H9 (cell line): ENCODE measurements around the gene MLLT3. TPM values are rescaled to one million over a fixed set of nuclear protein-coding genes. Genes with fewer than 3 reads are reported as not detected.

ENCODE experiments used
- DNase-seq: peaks from one replicate; pipeline ENCODE4 v3.0.0-alpha.2; 2017
- H2AFZ ChIP-seq: one replicate; pipeline ENCODE4 v1.6.1; 2013; ENCODE audit warnings: mild to moderate bottlenecking, low read length, control low read depth, moderate library complexity
- H2AK5ac ChIP-seq: 2 replicates; pipeline ENCODE4 v1.6.1; 2013; ENCODE audit warnings: low read length, control low read depth, mixed read lengths; ENCODE audit not compliant: insufficient read length
- H2BK120ac ChIP-seq: one replicate; pipeline ENCODE4 v1.6.1; 2013; ENCODE audit warnings: low read depth, mild to moderate bottlenecking, low read length, control low read depth, inconsistent platforms; ENCODE audit not compliant: poor library complexity, severe bottlenecking
- H2BK12ac ChIP-seq: 2 replicates; pipeline ENCODE4 v1.6.1; 2013; ENCODE audit warnings: low read length, control low read depth, mixed read lengths, low read depth; ENCODE audit not compliant: insufficient read length
- H2BK15ac ChIP-seq: 2 replicates; pipeline ENCODE4 v1.6.1; 2013; ENCODE audit warnings: low read depth, low read length, control low read depth
- H2BK20ac ChIP-seq: one replicate; pipeline ENCODE4 v1.6.1; 2013; ENCODE audit warnings: low read depth, mild to moderate bottlenecking, low read length, control low read depth, inconsistent platforms; ENCODE audit not compliant: poor library complexity, severe bottlenecking
- H2BK5ac ChIP-seq: 2 replicates; pipeline ENCODE4 v1.6.1; 2013; ENCODE audit warnings: low read length, control low read depth, mixed read lengths; ENCODE audit not compliant: insufficient read length
- H3K14ac ChIP-seq: 2 replicates; pipeline ENCODE4 v1.6.1; 2013; ENCODE audit warnings: low read length, control low read depth; ENCODE audit not compliant: insufficient read depth
- H3K18ac ChIP-seq: 2 replicates; pipeline ENCODE4 v1.6.1; 2013; ENCODE audit warnings: low read depth, mild to moderate bottlenecking, mixed read lengths, low read length, control low read depth; ENCODE audit not compliant: insufficient read length
- H3K23ac ChIP-seq: 2 replicates; pipeline ENCODE4 v1.6.1; 2013; ENCODE audit warnings: low read length, control low read depth, mixed read lengths, low read depth; ENCODE audit not compliant: insufficient read length
- H3K23me2 ChIP-seq: 2 replicates; pipeline ENCODE4 v1.6.1; 2013; ENCODE audit warnings: low read depth, mild to moderate bottlenecking, mixed read lengths, low read length, control low read depth; ENCODE audit not compliant: insufficient read length, poor library complexity, severe bottlenecking
- H3K27ac ChIP-seq: 2 replicates; pipeline ENCODE4 v1.5.1; 2013; ENCODE audit warnings: low read length, control low read depth, mixed read lengths, low read depth; ENCODE audit not compliant: insufficient read length
- H3K27me3 ChIP-seq: 2 replicates; pipeline ENCODE4 v1.6.1; 2013; ENCODE audit warnings: low read length, control low read depth, inconsistent platforms; ENCODE audit not compliant: insufficient read depth
- H3K4ac ChIP-seq: 2 replicates; pipeline ENCODE4 v1.6.1; 2013; ENCODE audit warnings: low read depth, mild to moderate bottlenecking, control low read depth, inconsistent platforms, low read length, moderate library complexity
- H3K4me1 ChIP-seq: 2 replicates; pipeline ENCODE4 v1.6.1; 2013; ENCODE audit warnings: low read length, control low read depth, inconsistent platforms; ENCODE audit not compliant: insufficient read depth
- H3K4me2 ChIP-seq: 2 replicates; pipeline ENCODE4 v1.6.1; 2013; ENCODE audit warnings: low read length, control low read depth, mixed read lengths; ENCODE audit not compliant: insufficient read length, insufficient read depth
- H3K56ac ChIP-seq: 2 replicates; pipeline ENCODE4 v1.6.1; 2013; ENCODE audit warnings: low read depth, mild to moderate bottlenecking, mixed read lengths, low read length, control low read depth; ENCODE audit not compliant: insufficient read length
- H3K79me1 ChIP-seq: 2 replicates; pipeline ENCODE4 v1.6.1; 2013; ENCODE audit warnings: low read depth, mild to moderate bottlenecking, moderate library complexity, low read length, control low read depth, inconsistent platforms; ENCODE audit not compliant: insufficient read depth, poor library complexity, severe bottlenecking
- H3K79me2 ChIP-seq: 2 replicates; pipeline ENCODE4 v1.6.1; 2013; ENCODE audit warnings: low read length, control low read depth, inconsistent platforms; ENCODE audit not compliant: insufficient read depth
- H3K9ac ChIP-seq: 2 replicates; pipeline ENCODE4 v1.6.1; 2013; ENCODE audit warnings: low read length, control low read depth, mixed read lengths; ENCODE audit not compliant: insufficient read length; ENCODE audit errors: extremely low read depth
- H3K9me3 ChIP-seq: one replicate; pipeline ENCODE4 v1.6.1; 2013; ENCODE audit warnings: low read depth, low read length, inconsistent platforms; ENCODE audit not compliant: control insufficient read depth
- H3T11ph ChIP-seq: one replicate; pipeline ENCODE4 v1.6.1; 2013; ENCODE audit warnings: mild to moderate bottlenecking, low read length, control low read depth, inconsistent platforms
- H4K20me1 ChIP-seq: one replicate; pipeline ENCODE4 v1.6.1; 2013; ENCODE audit not compliant: control insufficient read depth, insufficient read length, insufficient read depth
- H4K5ac ChIP-seq: 2 replicates; pipeline ENCODE4 v1.6.1; 2013; ENCODE audit warnings: low read depth, mild to moderate bottlenecking, mixed read lengths, low read length, control low read depth; ENCODE audit not compliant: insufficient read length
- H4K8ac ChIP-seq: replicated peaks from 2 replicates; pipeline ENCODE4 v1.6.1; 2013; ENCODE audit warnings: low read length, control low read depth, mixed read lengths, low read depth; ENCODE audit not compliant: insufficient read length
- H4K91ac ChIP-seq: 2 replicates; pipeline ENCODE4 v1.6.1; 2013; ENCODE audit warnings: low read depth, mild to moderate bottlenecking, moderate library complexity, mixed read lengths, low read length, control low read depth; ENCODE audit not compliant: insufficient read length
- H3K27ac Mint-ChIP-seq, 3 experiments: 2 replicates in 2 of 3; 3 replicates in 1 of 3; pipeline ENCODE4 v1.8.0; 2020 to 2021; ENCODE audit warnings: mixed read lengths in 3 of 3, mild to moderate bottlenecking in 1 of 3, moderate library complexity in 1 of 3
- H3K27me3 Mint-ChIP-seq: 2 replicates; pipeline ENCODE4 v1.8.0; 2021; ENCODE audit warnings: low read depth, mild to moderate bottlenecking, moderate library complexity, mixed read lengths
- H3K36me3 Mint-ChIP-seq, 3 experiments: 2 replicates in 2 of 3; 3 replicates in 1 of 3; pipeline ENCODE4 v1.8.0; 2020 to 2021; ENCODE audit warnings: low read depth in 3 of 3, mixed read lengths in 3 of 3; ENCODE audit not compliant: insufficient read depth in 1 of 3
- H3K4me1 Mint-ChIP-seq, 2 experiments: 2 replicates each; pipeline ENCODE4 v1.8.0; 2020; ENCODE audit warnings: mixed read lengths in 2 of 2
- H3K4me3 Mint-ChIP-seq, 2 experiments: 2 replicates in 1 of 2; 3 replicates in 1 of 2; pipeline ENCODE4 v1.8.0; 2020 to 2021; ENCODE audit warnings: mild to moderate bottlenecking in 2 of 2, mixed read lengths in 2 of 2, moderate library complexity in 1 of 2
- H3K9me3 Mint-ChIP-seq, 2 experiments: 2 replicates in 1 of 2; 3 replicates in 1 of 2; pipeline ENCODE4 v1.8.0; 2020; ENCODE audit warnings: mild to moderate bottlenecking in 2 of 2, mixed read lengths in 2 of 2, moderate library complexity in 1 of 2
- CTCF ChIP-seq: fragments of 200-600 bp; sonication (generic); conservative IDR thresholded peaks from 3 replicates; pipeline ENCODE4 v1.8.0; 2021; ENCODE audit warnings: antibody characterized with exemption, mild to moderate bottlenecking
- WGBS: extraction: QIAGEN DNeasy Blood & Tissue Kit; methylation state at CpG from one replicate; pipeline ENCODE4 v1.1.7; 2013; ENCODE audit warnings: missing lambda C conversion rate, low lambda C conversion rate, mixed read lengths; ENCODE audit not compliant: insufficient read length; ENCODE audit errors: extremely low coverage; 5-methylcytosine and 5-hydroxymethylcytosine counted together
- total RNA-seq: library from RNA; stranded (reverse); gene quantifications from 2 replicates; pipeline ENCODE4 v1.2.1, GENCODE V29; 2021

Gene MLLT3
- total RNA-seq, 1 experiment from 2014 or later = 3.9 TPM

- WGBS = no CpG with 5 or more reads among the region's 1 CpG
Observed at GRCh38 chr9:20538956-20539355, 83.3 kb downstream of the MLLT3 start.

More at GRCh38 chr9:20538956-20539355, 83.3 kb downstream of the MLLT3 start:
- no peak overlapping the region for H3K14ac ChIP-seq
- Mint-ChIP-seq H3K9me3 (peaks cover 28 to 29% of the 10 kb centered on the region in 2 experiments), H3K36me3 (peaks cover 23 to 27% (median 25%) of the 10 kb centered on the region in 3 experiments), H3K27me3 (no peaks in the 10 kb centered on the region), H3K27ac (no peak overlapping the region), H3K4me1 (0 out of 4 replicates have a peak, but pooled peaks cover 0 to 2% of the 10 kb centered on the region in 2 experiments), H3K4me3 (no peak overlapping the region)
- H3K9me3 ChIP-seq = peaks cover 17% of the 10 kb centered on the region
- H2AK5ac ChIP-seq = no peak overlapping the region
- no peak overlapping the region for H3K27ac ChIP-seq
- no peak overlapping the region for H3T11ph ChIP-seq
- no peaks in the 10 kb centered on the region for H3K27me3 ChIP-seq
- no peaks in the 10 kb centered on the region for H3K23me2 ChIP-seq
- no peak overlapping the region for H2BK12ac ChIP-seq
- no peak for DNase-seq
- H3K4ac ChIP-seq = no peak overlapping the region
- H3K9ac ChIP-seq = no peak overlapping the region
- no peak overlapping the region for H2BK20ac ChIP-seq
- H4K8ac ChIP-seq = no peak overlapping the region
- no peak overlapping the region for H4K5ac ChIP-seq
- H3K18ac ChIP-seq = no peak overlapping the region
- no peak overlapping the region for H2BK15ac ChIP-seq
- no peaks in the 10 kb centered on the region for H4K20me1 ChIP-seq
- no peak for TF ChIP-seq CTCF
- no peak overlapping the region for H2AFZ ChIP-seq
- H4K91ac ChIP-seq = no peak overlapping the region
- H3K56ac ChIP-seq = no peak overlapping the region
- H3K79me1 ChIP-seq = no peaks in the 10 kb centered on the region
- no peaks in the 10 kb centered on the region; the same call in 1 of the 2 replicates for H3K79me2 ChIP-seq
- no peak overlapping the region for H3K4me2 ChIP-seq
- no peak overlapping the region for H3K23ac ChIP-seq
- H2BK120ac ChIP-seq = no peak overlapping the region
- no peaks in the 10 kb centered on the region for H3K4me1 ChIP-seq
- no peak overlapping the region for H2BK5ac ChIP-seq
